ENCODE measurements around the gene RNF224.

- TF ChIP-seq POLR2AphosphoS5 (IDR thresholded peaks at IDR 0.05; ENCODE audit: low read depth, low read length), result no peak
- no peak for TF ChIP-seq POLR2A (IDR thresholded peaks at IDR 0.05; ENCODE audit: low read depth, low read length)
- TF ChIP-seq TAF1 (IDR thresholded peaks at IDR 0.05; ENCODE audit: low read depth, low read length), result no peak
- no peak for TF ChIP-seq PAX5 (IDR thresholded peaks at IDR 0.05; ENCODE audit: insufficient read depth, low read length, severe bottlenecking)
- no peak for TF ChIP-seq POU2F2 (IDR thresholded peaks at IDR 0.05; ENCODE audit: low read depth, low read length)
Observed at GRCh38 chr9:137215196-137215986, 11.9 kb upstream of the RNF224 start.
